Measurements from ENCODE around the gene CYP24A1.

Gene CYP24A1

GRCh38 chr20:54115172-54115854 is 58.5 kb downstream of the CYP24A1 start:
- no peak for DNase-seq (ENCODE audit: low read depth in 2 of 3, low spot score in 1 of 3)

GRCh38 chr20:54114109-54114508 is 59.7 kb downstream of the CYP24A1 start:
- DNase-seq (ENCODE audit: low read depth in 2 of 3, low spot score in 1 of 3): no peak

GRCh38 chr20:54113566-54113965 is 60.2 kb downstream of the CYP24A1 start:
- no peak for DNase-seq (ENCODE audit: low read depth in 2 of 3, low spot score in 1 of 3)

- no peak for DNase-seq (ENCODE audit: low read depth in 2 of 3, low spot score in 1 of 3)
Measured at GRCh38 chr20:54112221-54112884, 61.4 kb downstream of the CYP24A1 start.

GRCh38 chr20:54111460-54111859 is 62.3 kb downstream of the CYP24A1 start:
- DNase-seq (ENCODE audit: low read depth in 2 of 3, low spot score in 1 of 3): no peak

GRCh38 chr20:54110457-54110856 is 63.3 kb downstream of the CYP24A1 start:
- DNase-seq (ENCODE audit: low read depth in 2 of 3, low spot score in 1 of 3): no peak

GRCh38 chr20:54110041-54110440 is 63.7 kb downstream of the CYP24A1 start:
- DNase-seq (ENCODE audit: low read depth in 2 of 3, low spot score in 1 of 3): no peak

- DNase-seq (ENCODE audit: low read depth in 2 of 3, low spot score in 1 of 3): no peak
Measured at GRCh38 chr20:54108817-54109216, 65.0 kb downstream of the CYP24A1 start.

- no peak for DNase-seq (ENCODE audit: low read depth in 2 of 3, low spot score in 1 of 3)
Measured at GRCh38 chr20:54108326-54108642, 65.5 kb downstream of the CYP24A1 start.

- DNase-seq (ENCODE audit: low read depth in 2 of 3, low spot score in 1 of 3): no peak
Measured at GRCh38 chr20:54107600-54108325, 66.0 kb downstream of the CYP24A1 start.

GRCh38 chr20:54107181-54107580 is 66.6 kb downstream of the CYP24A1 start:
- no peak for DNase-seq (ENCODE audit: low read depth in 2 of 3, low spot score in 1 of 3)

- no peak for DNase-seq (ENCODE audit: low read depth in 2 of 3, low spot score in 1 of 3)
Measured at GRCh38 chr20:54106162-54106561, 67.6 kb downstream of the CYP24A1 start.

- no peak for DNase-seq (ENCODE audit: low read depth in 2 of 3, low spot score in 1 of 3)
Measured at GRCh38 chr20:54105653-54106052, 68.1 kb downstream of the CYP24A1 start.

- DNase-seq (ENCODE audit: low read depth in 2 of 3, low spot score in 1 of 3): no peak
Measured at GRCh38 chr20:54104781-54105180, 69.0 kb downstream of the CYP24A1 start.

- no peak for DNase-seq (ENCODE audit: low read depth in 2 of 3, low spot score in 1 of 3)
Measured at GRCh38 chr20:54103762-54104600, 69.8 kb downstream of the CYP24A1 start.

All from stimulated activated CD4-positive, alpha-beta T cell treated with anti-CD3 and anti-CD28 coated beads, Interleukin-12 subunit alpha, Interleukin-12 subunit beta, amount 100 ng/mL, for 48 hours (primary cell).